Measurements from ENCODE around the gene CTIF.

Gene CTIF

GRCh38 chr18:48719388-48719787 lies 180.6 kb downstream of the CTIF start:
- Histone ChIP-seq H3K9me3 (no peaks in the 10 kb centered on the region), H3K27me3 (no peaks in the 10 kb centered on the region), H3K36me3 (no peaks in the 10 kb centered on the region), H3K4me3 (ENCODE audit: low read depth, low read length) (no peak overlapping the region), H3K4me1 (peaks cover 14% of the 10 kb centered on the region)
- TF ChIP-seq, protein P1, sequence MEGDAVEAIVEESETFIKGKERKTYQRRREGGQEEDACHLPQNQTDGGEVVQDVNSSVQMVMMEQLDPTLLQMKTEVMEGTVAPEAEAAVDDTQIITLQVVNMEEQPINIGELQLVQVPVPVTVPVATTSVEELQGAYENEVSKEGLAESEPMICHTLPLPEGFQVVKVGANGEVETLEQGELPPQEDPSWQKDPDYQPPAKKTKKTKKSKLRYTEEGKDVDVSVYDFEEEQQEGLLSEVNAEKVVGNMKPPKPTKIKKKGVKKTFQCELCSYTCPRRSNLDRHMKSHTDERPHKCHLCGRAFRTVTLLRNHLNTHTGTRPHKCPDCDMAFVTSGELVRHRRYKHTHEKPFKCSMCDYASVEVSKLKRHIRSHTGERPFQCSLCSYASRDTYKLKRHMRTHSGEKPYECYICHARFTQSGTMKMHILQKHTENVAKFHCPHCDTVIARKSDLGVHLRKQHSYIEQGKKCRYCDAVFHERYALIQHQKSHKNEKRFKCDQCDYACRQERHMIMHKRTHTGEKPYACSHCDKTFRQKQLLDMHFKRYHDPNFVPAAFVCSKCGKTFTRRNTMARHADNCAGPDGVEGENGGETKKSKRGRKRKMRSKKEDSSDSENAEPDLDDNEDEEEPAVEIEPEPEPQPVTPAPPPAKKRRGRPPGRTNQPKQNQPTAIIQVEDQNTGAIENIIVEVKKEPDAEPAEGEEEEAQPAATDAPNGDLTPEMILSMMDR (IDR thresholded peaks at IDR 0.05; ENCODE audit: low read depth, low read length), result no peak
- DNase-seq, result no peak

DNA sequence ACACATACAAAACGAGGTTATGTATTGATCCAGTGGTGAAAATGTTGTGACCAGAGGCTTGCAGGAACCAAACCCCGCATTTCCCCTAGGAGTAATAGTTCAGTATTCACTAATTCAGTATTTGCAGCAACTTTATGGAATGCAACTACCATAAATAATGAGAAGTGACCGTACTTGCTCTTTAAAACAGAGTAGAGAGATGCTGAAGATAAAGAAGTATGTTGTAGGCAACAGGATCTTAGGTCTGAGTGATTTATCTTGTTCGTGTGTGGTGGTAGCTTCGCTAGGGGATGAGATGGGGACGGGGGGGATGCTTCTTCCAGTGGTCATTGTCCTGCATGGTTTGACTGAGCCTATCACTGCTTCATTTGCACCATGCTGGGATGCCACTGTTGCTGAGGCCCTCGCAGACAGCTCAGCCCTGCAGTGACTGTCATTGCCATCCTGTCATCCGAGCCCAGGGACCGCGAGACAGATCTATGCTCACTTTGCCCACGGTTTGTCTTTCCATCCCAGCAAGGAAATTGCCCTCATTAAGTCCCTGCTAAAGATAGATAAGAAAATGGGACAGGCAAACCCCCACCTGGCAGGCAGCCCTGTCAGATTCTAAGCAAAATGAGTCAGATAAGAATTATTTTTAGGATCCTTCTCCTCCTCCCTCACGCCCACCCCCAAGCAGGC lies 181.3 kb downstream of the CTIF start:
- TF ChIP-seq, protein P1 (IDR thresholded peaks at IDR 0.05; ENCODE audit: low read depth, low read length), result no peak
- no peaks in the 10 kb centered on the region for H3K27me3 ChIP-seq
- peaks cover 14% of the 10 kb centered on the region for H3K4me1 ChIP-seq
- H3K9me3 ChIP-seq, result no peaks in the 10 kb centered on the region
- H3K36me3 ChIP-seq, result no peaks in the 10 kb centered on the region
- DNase-seq, result peak; percentile 31
- no peak overlapping the region for H3K4me3 ChIP-seq (ENCODE audit: low read depth, low read length)

- Histone ChIP-seq H3K4me3 (ENCODE audit: low read depth, low read length) (no peak overlapping the region), H3K36me3 (no peaks in the 10 kb centered on the region), H3K27me3 (no peaks in the 10 kb centered on the region), H3K4me1 (peaks cover 14% of the 10 kb centered on the region), H3K9me3 (no peaks in the 10 kb centered on the region)
- TF ChIP-seq, protein P1 (IDR thresholded peaks at IDR 0.05; ENCODE audit: low read depth, low read length), result no peak
- DNase-seq, result no peak
These were observed 181.8 kb downstream of the CTIF start for GRCh38 chr18:48720655-48721025.

- DNase-seq, result peak; percentile 81
These were observed 182.5 kb downstream of the CTIF start for GRCh38 chr18:48721312-48721711.

DNA sequence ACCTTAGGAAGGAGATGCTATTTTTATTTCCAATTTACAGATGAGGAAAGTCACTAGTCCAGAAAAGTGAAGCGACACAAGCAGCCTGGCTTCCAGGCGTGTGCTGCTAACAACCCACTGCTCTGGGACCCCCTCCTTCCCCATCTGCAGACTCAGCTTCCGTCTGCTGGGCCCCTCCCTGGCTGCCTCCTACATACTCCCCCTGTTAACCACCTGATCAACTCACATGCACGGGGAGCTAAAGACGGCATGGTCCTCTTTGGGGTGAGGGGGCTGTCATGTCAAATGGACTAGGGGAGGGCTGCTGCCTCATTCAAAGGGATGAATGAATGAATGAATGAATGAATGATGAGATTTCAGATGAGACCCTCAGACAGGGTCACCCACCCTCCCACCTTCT lies 184.2 kb downstream of the CTIF start:
- DNase-seq, result no peak
- TF ChIP-seq, protein P1 (IDR thresholded peaks at IDR 0.05; ENCODE audit: low read depth, low read length), result no peak
- H3K9me3 ChIP-seq, result no peaks in the 10 kb centered on the region
- peaks cover 14% of the 10 kb centered on the region for H3K4me1 ChIP-seq
- no peaks in the 10 kb centered on the region for H3K36me3 ChIP-seq
- no peak overlapping the region for H3K4me3 ChIP-seq (ENCODE audit: low read depth, low read length)
- no peaks in the 10 kb centered on the region for H3K27me3 ChIP-seq

More at GRCh38 chr18:48721312-48721711, 182.5 kb downstream of the CTIF start:
- Histone ChIP-seq H3K9me3 (no peaks in the 10 kb centered on the region), H3K4me3 (ENCODE audit: low read depth, low read length) (no peak overlapping the region), H3K4me1 (peaks cover 14% of the 10 kb centered on the region), H3K27me3 (no peaks in the 10 kb centered on the region), H3K36me3 (no peaks in the 10 kb centered on the region)
- TF ChIP-seq, protein P1 (IDR thresholded peaks at IDR 0.05; ENCODE audit: low read depth, low read length), result no peak

DNA sequence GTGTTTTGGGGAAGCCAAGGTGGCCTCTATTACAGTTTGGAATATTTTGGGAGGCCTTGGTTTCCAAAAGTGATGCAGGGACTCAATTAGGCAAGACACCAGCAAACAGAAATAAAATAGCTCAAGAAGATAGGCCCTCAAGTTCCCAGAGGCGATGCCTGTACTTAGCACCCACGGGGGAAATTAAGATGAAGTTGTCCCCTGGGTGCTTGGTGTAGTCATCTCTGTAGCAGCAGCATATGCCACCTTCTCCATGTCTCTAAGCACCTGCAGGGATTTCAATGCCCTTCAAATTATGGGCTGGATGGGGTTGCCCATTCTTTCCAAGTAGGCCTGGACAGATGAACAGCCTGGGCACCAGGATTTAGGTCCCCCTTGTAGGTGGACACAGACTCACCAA lies 185.0 kb downstream of the CTIF start:
- H3K9me3 ChIP-seq, result no peaks in the 10 kb centered on the region
- TF ChIP-seq, protein P1 (IDR thresholded peaks at IDR 0.05; ENCODE audit: low read depth, low read length), result no peak
- no peaks in the 10 kb centered on the region for H3K36me3 ChIP-seq
- H3K4me1 ChIP-seq, result peaks cover 14% of the 10 kb centered on the region
- H3K4me3 ChIP-seq (ENCODE audit: low read depth, low read length), result no peak overlapping the region
- DNase-seq, result no peak
- H3K27me3 ChIP-seq, result no peaks in the 10 kb centered on the region

Data from BE2C (cell line).